Tibial nerve (tissue), 4 donors: ENCODE measurements around the gene PER1.

ENCODE experiments used
- CTCF ChIP-seq, 5 experiments: fragments of 200-600 bp in 3 of 5; fragments of 450-650 bp in 2 of 5; sonication (generic) in 3 of 5; IDR thresholded peaks; one replicate each; pipeline ENCODE4 v1.5.1; 2016 to 2019; ENCODE audit warnings: antibody characterized with exemption in 5 of 5, mild to moderate bottlenecking in 3 of 5, moderate library complexity in 2 of 5
- EP300 ChIP-seq, 2 donors: sonication (generic); formaldehyde crosslinking; IDR thresholded peaks; one replicate each; pipeline ENCODE4 v1.6.1; 2017; ENCODE audit warnings: antibody characterized with exemption in 2 of 2, mild to moderate bottlenecking in 1 of 2

GRCh38 chr17:8164815-8165131 is 12.6 kb upstream of the PER1 start:
- no peak for TF ChIP-seq CTCF (IDR thresholded peaks at IDR 0.05)
- no peak for TF ChIP-seq EP300 (IDR thresholded peaks at IDR 0.05)
